HG02763 (cell line): Measurements from ENCODE around the gene POU2AF3.

ENCODE experiments used
- ATAC-seq: cut with Tn5 transposase; IDR thresholded peaks from one replicate; pipeline ENCODE4 v1.9.1; 2021; ENCODE audit warnings: mild to moderate bottlenecking, moderate library complexity; ENCODE audit not compliant: unreplicated experiment

POU2AF3 gene

GRCh38 chr11:111327908-111328624 lies 29.7 kb downstream of the POU2AF3 start:
- ATAC-seq, result no peak

GRCh38 chr11:111329306-111330204 lies 31.2 kb downstream of the POU2AF3 start:
- ATAC-seq, result no peak

- no peak for ATAC-seq
Measured at GRCh38 chr11:111330234-111330893, 32.0 kb downstream of the POU2AF3 start.

GRCh38 chr11:111331711-111332479 lies 33.5 kb downstream of the POU2AF3 start:
- no peak for ATAC-seq

GRCh38 chr11:111334532-111335502 lies 36.5 kb downstream of the POU2AF3 start:
- ATAC-seq, result no peak

GRCh38 chr11:111335549-111335948 lies 37.2 kb downstream of the POU2AF3 start:
- ATAC-seq, result no peak

GRCh38 chr11:111336062-111336461 lies 37.7 kb downstream of the POU2AF3 start:
- no peak for ATAC-seq

GRCh38 chr11:111336582-111337256 lies 38.4 kb downstream of the POU2AF3 start:
- ATAC-seq, result no peak

- no peak for ATAC-seq
Measured at GRCh38 chr11:111339758-111340388, 41.5 kb downstream of the POU2AF3 start.

GRCh38 chr11:111342329-111342728 lies 44.0 kb downstream of the POU2AF3 start:
- ATAC-seq, result no peak

GRCh38 chr11:111344032-111344431 lies 45.7 kb downstream of the POU2AF3 start:
- no peak for ATAC-seq

GRCh38 chr11:111347002-111347722 lies 48.8 kb downstream of the POU2AF3 start:
- ATAC-seq, result no peak

GRCh38 chr11:111347723-111348115 lies 49.4 kb downstream of the POU2AF3 start:
- ATAC-seq, result no peak

- no peak for ATAC-seq
Measured at GRCh38 chr11:111348147-111348546, 49.8 kb downstream of the POU2AF3 start.

- no peak for ATAC-seq
Measured at GRCh38 chr11:111349191-111349695, 50.9 kb downstream of the POU2AF3 start.

GRCh38 chr11:111350811-111351210 lies 52.5 kb downstream of the POU2AF3 start:
- ATAC-seq, result no peak

GRCh38 chr11:111351374-111352055 lies 53.2 kb downstream of the POU2AF3 start:
- ATAC-seq, result no peak
